Stimulated activated CD4-positive, alpha-beta T cell treated with anti-CD3 and anti-CD28 coated beads, TNF-alpha, amount 100 ng/mL, for 24 hours (primary cell): ENCODE data around the gene PPRC1.
"Not testable (repeated sequence)": the region's sequence is repeated elsewhere in the genome, so short reads cannot be mapped to it uniquely, and the experiment has no call there.

Experiments used
- DNase-seq, 3 experiments: peaks; one replicate each; pipeline ENCODE4 v3.0.0-alpha.2; 2020; ENCODE audit warnings: low read depth in 3 of 3

The PPRC1 gene

DNA sequence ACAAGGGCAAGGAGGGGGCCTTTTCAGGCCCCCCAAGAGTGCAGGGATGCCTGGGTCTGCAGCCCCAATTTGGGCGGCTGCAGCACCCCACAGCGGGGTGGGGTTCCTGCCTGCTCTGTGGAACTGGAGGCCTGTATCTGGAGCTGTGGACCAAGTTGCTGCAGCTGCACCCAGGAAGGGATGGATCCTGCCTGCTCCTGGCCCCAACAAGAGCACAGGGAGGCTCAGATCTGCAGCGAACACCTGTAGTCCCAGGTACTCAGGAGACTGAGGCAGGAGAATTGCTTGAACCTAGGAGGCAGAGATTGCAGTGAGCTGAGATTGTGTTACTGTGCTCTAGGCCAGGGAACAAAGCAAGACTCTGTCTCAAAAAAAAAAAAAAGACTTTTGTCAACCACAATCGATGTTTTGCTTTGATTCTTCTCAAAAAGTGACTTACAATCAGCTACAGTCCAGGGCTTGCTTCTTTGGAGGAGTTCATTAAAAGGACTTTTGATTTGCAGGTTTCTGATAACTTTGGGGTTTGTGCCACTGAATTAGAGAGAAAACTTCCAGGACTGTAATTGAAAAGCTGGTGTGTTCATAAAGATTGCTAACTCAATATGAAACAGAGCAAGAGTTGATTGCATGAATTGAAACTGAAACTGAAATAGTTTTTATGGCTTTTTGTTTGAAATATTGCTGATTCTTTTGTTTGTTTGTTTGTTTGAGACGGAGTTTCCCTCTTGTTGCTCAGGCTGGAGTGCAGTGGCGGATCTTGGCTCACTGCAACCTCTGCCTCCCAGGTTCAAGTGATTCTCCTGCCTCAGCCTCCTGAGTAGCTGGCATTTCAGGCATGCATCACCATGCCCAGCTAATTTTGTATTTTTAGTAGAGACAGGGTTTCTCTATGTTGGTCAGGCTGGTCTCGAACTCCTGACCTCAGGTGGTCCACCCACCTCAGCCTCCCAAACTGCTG is 56.4 kb downstream of the PPRC1 start:
- not testable (repeated sequence) for DNase-seq

DNA sequence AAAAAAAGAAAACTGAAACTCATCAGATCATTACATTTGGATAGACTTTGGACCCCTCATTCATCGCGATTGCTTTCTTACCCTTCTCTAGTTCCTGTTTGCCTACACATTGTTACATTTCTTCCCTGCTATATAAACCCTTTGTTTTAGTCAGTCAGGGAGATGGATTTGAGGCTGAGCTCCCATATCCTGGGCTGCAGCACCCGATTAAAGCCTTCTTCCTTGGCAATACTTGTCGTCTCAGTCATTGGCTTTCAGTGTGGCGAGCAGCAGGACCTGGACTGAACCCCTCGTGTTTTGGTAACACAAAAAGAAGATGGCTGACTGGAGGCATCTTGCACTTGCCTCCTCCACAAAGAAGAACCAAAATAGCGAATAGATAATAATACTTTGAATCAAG is 59.1 kb downstream of the PPRC1 start:
- DNase-seq = no peak

DNA sequence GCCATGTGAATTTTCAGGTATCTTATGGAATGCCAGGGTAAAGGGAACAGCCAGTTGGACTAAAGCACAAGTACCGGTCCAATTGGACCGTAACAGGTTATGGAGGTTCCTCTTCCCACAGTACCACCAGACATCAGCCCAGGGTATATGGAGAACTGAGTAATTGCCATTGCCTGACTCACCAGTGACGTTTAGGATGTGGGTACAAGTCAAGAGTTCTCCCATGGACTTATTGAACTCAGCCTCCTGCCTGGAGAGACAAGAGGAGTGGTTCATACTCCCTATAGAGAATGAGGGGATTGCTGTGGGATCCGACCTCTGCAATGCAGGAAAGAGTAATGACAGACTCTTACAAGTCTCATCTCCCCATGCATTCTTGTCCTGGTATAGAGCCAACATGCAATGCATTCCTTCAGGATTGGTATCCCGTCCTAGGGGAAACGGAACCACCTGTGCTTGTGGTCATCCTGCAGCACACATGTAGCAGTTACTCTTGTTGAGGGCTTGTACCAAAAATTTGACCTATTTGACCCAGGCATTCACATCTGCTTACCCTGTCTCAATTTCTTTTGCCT is 62.5 kb downstream of the PPRC1 start:
- DNase-seq = no peak

DNA sequence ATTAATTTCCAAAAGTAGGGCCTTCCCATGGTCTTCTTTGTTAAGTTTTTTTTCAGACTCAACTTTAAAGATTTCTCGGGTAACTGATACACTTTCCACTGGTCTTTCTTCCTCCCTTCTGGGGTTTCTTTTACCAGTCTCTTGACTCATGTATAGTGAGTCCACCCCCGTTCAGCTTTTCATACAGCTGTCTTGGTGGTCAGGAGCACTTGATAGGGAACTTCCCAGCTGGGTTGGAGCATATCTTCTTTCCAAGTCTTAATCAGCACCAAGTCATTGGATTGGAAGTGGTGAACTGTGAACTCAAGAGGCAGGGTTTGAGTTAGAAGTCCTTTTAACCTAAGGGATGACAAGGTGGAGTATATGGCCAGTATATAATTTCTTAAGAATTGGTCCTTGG is 64.1 kb downstream of the PPRC1 start:
- DNase-seq = no peak

DNA sequence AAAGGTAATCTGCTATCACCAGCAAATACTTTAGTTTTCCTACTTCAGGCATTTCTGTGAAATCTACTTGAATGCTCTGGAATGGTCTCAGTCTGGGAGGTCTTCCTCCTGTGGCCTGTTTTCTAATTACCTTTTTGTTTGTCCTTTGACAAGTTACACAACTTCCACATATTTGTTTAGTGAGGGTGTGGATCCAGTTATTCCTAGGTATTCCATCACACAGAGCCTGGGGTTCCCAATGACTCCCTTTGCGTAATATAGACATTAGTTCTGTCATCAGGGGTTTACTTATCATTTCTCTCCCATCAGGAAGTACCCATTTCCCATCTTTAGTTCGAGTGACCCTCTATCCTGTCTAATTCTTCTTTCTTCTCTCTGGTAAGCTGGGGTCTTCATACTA is 65.2 kb downstream of the PPRC1 start:
- DNase-seq = no peak
